ENCODE results near the gene ANKHD1. TPM values are rescaled to one million over a fixed set of nuclear protein-coding genes. Genes with fewer than 3 reads are reported as not detected.

ANKHD1 gene
- total and polyA plus RNA-seq, 9 of the 15 experiments (the other 6 are each of a cell fraction or from before 2014, with no cell fraction given), result 38.9 to 138 (median 78.7) TPM

DNA sequence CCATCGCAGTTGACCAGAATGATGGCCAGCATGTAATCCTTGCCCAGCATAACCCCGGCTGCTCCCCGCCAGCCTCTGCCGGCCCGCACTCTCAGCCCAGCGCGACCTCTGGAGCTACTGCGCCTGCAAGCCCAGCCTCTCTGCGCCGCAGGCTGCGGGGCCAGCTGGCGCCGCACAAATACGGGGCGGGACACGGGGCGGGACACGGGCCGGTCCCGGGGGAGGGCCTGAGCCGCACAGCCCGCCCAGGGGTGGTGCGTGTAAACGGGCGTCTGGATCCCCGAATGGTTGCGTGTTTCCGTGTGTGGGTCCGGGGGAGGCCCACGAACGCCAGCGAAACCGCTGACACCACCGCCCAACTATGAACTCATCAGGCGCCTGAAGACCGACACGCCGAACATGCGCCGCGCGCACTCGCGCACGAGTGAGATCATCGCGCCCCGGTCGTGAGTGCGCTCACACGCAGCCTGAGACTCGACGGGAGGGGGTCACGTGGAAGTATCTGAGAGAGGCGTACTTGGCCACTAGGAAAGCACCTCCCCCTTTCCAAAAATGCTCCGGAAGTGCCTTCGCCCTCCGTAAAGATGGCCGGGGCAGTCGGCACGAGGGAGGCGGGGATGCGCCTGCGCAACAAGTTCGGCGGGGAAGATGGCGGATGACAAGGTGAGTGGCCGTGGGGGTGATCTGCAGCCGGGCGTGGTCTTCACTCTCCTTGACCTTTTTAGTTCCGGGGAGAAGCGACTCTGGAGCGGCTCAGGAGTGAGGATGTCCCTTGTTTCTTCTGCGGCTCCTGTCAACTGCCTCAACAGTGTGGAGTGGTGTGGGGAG is 162.8 kb downstream of the ANKHD1 start, which contains the start of the genes APBB3 and SLC35A4 (continued):
- no peak; a peak in 1 of 4 replicates for TF ChIP-seq ZNF318 (IDR thresholded peaks at IDR 0.05; ENCODE audit: borderline replicate concordance in 1 of 2, low read depth in 1 of 2)
- no peak for TF ChIP-seq TGIF2 (CRISPR knock-in tag; IDR thresholded peaks at IDR 0.05)
- peak; percentile 58 for TF ChIP-seq EP300 (IDR thresholded peaks at IDR 0.05; ENCODE audit: low read length)
- no peak for TF ChIP-seq PHF21A (IDR thresholded peaks at IDR 0.05; ENCODE audit: borderline replicate concordance, low read depth)
- no peak for TF ChIP-seq FOXJ2 (tag; IDR thresholded peaks at IDR 0.05)
- TF ChIP-seq ZNF717 (CRISPR knock-in tag; IDR thresholded peaks at IDR 0.05), result no peak
- TF ChIP-seq PHTF2 (CRISPR knock-in tag; IDR thresholded peaks at IDR 0.05), result no peak
- TF ChIP-seq, protein P1, sequence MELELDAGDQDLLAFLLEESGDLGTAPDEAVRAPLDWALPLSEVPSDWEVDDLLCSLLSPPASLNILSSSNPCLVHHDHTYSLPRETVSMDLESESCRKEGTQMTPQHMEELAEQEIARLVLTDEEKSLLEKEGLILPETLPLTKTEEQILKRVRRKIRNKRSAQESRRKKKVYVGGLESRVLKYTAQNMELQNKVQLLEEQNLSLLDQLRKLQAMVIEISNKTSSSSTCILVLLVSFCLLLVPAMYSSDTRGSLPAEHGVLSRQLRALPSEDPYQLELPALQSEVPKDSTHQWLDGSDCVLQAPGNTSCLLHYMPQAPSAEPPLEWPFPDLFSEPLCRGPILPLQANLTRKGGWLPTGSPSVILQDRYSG (tag; conservative IDR thresholded peaks at IDR 0.05; ENCODE audit: low read depth), result peak; percentile 44; the same call in 1 of the 2 replicates
- no peak for TF ChIP-seq ZNF449 (CRISPR knock-in tag; IDR thresholded peaks at IDR 0.05)
- TF ChIP-seq, protein P2, sequence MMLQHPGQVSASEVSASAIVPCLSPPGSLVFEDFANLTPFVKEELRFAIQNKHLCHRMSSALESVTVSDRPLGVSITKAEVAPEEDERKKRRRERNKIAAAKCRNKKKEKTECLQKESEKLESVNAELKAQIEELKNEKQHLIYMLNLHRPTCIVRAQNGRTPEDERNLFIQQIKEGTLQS (IDR thresholded peaks at IDR 0.05), result peak; percentile 96
- TF ChIP-seq, protein P2 (CRISPR knock-in tag; conservative IDR thresholded peaks at IDR 0.05), result peak; percentile 74; the same call in 1 of the 2 replicates
- TF ChIP-seq FOXP4 (CRISPR knock-in tag; IDR thresholded peaks at IDR 0.05; ENCODE audit: borderline replicate concordance), result peak; percentile 39; the same call in 1 of the 2 replicates
